Retina (tissue), 1 donor: ENCODE results near the gene PIPOX.
"Not testable (repeated sequence)": the region's sequence is repeated elsewhere in the genome, so short reads cannot be mapped to it uniquely, and the experiment has no call there.

Experiments used
- DNase-seq: peaks from one replicate; pipeline ENCODE4 v3.0.0-alpha.2; 2016

PIPOX gene

GRCh38 chr17:29076722-29077121 lies 33.8 kb downstream of the PIPOX start:
- no peak for DNase-seq

GRCh38 chr17:29077320-29077719 lies 34.4 kb downstream of the PIPOX start:
- no peak for DNase-seq

- no peak for DNase-seq
These were observed 35.5 kb downstream of the PIPOX start for GRCh38 chr17:29078183-29079045.

GRCh38 chr17:29079433-29079832 lies 36.5 kb downstream of the PIPOX start:
- no peak for DNase-seq

GRCh38 chr17:29079887-29080286 lies 36.9 kb downstream of the PIPOX start:
- no peak for DNase-seq

- DNase-seq = no peak
These were observed 37.4 kb downstream of the PIPOX start for GRCh38 chr17:29080323-29080722.

GRCh38 chr17:29080965-29081364 lies 38.0 kb downstream of the PIPOX start:
- no peak for DNase-seq

GRCh38 chr17:29084541-29085146 lies 41.7 kb downstream of the PIPOX start:
- DNase-seq = peak; percentile 91

GRCh38 chr17:29085223-29085622 lies 42.3 kb downstream of the PIPOX start:
- DNase-seq = no peak

- DNase-seq = no peak
These were observed 43.8 kb downstream of the PIPOX start for GRCh38 chr17:29086628-29087332.

GRCh38 chr17:29088782-29089181 lies 45.8 kb downstream of the PIPOX start:
- not testable (repeated sequence) for DNase-seq

- peak; percentile 34 for DNase-seq
These were observed 46.7 kb downstream of the PIPOX start for GRCh38 chr17:29089601-29090044.

GRCh38 chr17:29090108-29090507 lies 47.2 kb downstream of the PIPOX start:
- no peak for DNase-seq

GRCh38 chr17:29090750-29091605 lies 48.0 kb downstream of the PIPOX start:
- peak; percentile 66 for DNase-seq

GRCh38 chr17:29091606-29092289 lies 48.8 kb downstream of the PIPOX start:
- DNase-seq = no peak

GRCh38 chr17:29093090-29093871 lies 50.3 kb downstream of the PIPOX start:
- no peak for DNase-seq

GRCh38 chr17:29094101-29094708 lies 51.3 kb downstream of the PIPOX start:
- no peak for DNase-seq

- DNase-seq = no peak
These were observed 52.5 kb downstream of the PIPOX start for GRCh38 chr17:29095439-29095838.

- DNase-seq = no peak
These were observed 53.2 kb downstream of the PIPOX start for GRCh38 chr17:29096094-29096493.

GRCh38 chr17:29099527-29099926 lies 56.6 kb downstream of the PIPOX start:
- DNase-seq = no peak

GRCh38 chr17:29100296-29100695 lies 57.4 kb downstream of the PIPOX start:
- no peak for DNase-seq
